GM19351 (cell line): ENCODE results near the gene ATP10B.
"Not testable (repeated sequence)": the region's sequence is repeated elsewhere in the genome, so short reads cannot be mapped to it uniquely, and the experiment has no call there.

Experiments
- ATAC-seq: cut with Tn5 transposase; IDR thresholded peaks from one replicate; pipeline ENCODE4 v1.9.1; 2021; ENCODE audit warnings: mild to moderate bottlenecking, moderate library complexity; ENCODE audit not compliant: unreplicated experiment

Gene ATP10B, protein sequence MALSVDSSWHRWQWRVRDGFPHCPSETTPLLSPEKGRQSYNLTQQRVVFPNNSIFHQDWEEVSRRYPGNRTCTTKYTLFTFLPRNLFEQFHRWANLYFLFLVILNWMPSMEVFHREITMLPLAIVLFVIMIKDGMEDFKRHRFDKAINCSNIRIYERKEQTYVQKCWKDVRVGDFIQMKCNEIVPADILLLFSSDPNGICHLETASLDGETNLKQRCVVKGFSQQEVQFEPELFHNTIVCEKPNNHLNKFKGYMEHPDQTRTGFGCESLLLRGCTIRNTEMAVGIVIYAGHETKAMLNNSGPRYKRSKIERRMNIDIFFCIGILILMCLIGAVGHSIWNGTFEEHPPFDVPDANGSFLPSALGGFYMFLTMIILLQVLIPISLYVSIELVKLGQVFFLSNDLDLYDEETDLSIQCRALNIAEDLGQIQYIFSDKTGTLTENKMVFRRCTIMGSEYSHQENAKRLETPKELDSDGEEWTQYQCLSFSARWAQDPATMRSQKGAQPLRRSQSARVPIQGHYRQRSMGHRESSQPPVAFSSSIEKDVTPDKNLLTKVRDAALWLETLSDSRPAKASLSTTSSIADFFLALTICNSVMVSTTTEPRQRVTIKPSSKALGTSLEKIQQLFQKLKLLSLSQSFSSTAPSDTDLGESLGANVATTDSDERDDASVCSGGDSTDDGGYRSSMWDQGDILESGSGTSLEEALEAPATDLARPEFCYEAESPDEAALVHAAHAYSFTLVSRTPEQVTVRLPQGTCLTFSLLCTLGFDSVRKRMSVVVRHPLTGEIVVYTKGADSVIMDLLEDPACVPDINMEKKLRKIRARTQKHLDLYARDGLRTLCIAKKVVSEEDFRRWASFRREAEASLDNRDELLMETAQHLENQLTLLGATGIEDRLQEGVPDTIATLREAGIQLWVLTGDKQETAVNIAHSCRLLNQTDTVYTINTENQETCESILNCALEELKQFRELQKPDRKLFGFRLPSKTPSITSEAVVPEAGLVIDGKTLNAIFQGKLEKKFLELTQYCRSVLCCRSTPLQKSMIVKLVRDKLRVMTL (N-terminal part only)

GRCh38 chr5:160852049-160852448 is at the start of gene ATP10B:
Gene ATP10B, minus strand, starts transcription at chr5:160852211. Its CDS starts 164,137 bp downstream, at chr5:160688074.
- ATAC-seq: no peak

GRCh38 chr5:160901656-160902055 is 49.6 kb upstream of the ATP10B start:
- ATAC-seq: no peak

GRCh38 chr5:160899735-160900134 is 47.7 kb upstream of the ATP10B start:
- ATAC-seq: no peak

DNA sequence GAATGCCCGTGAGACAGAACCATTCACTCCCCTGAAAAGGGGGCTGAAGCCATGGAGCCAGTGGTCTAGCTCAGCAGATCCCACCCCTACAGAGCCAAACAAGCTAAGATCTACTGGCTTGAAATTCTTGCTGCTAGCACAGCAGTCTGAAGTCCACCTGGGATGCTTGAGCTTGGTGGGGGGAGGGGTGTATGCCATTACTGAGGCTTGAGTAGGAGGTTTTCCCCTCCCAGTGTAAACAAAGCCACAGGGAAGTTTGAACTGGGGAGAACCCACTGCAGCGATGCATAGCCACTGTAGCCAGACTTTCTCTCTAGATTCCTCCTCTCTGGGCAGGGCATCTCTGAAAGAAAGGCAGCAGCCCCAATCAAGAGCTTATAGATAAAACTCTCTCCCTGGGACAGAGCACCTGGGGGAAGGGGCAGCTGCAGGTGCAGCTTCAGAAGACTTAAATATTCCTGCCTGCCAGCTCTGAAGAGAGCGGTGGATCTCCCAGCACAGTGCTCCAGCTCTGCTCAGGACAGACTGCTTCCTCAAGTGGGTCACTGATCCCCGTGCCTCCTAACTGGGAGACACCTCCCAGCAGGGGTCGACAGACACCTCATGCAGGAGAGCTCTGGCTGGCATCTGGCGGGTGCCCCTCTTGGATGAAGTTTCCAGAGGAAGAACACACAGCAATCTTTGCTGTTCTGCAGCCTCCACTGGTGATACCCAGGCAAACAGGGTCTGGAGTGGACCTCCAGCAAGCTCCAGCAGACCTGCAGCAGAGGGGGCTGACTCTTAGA is 41.4 kb upstream of the ATP10B start:
- ATAC-seq: not testable (repeated sequence)

GRCh38 chr5:160887780-160888179 is 35.8 kb upstream of the ATP10B start:
- no peak for ATAC-seq

- ATAC-seq: not testable (repeated sequence)
These were observed 21.7 kb upstream of the ATP10B start for GRCh38 chr5:160873560-160874200.

GRCh38 chr5:160869989-160870521 is 18.0 kb upstream of the ATP10B start:
- no peak for ATAC-seq

- ATAC-seq: no peak
These were observed 16.0 kb upstream of the ATP10B start for GRCh38 chr5:160867976-160868375.

DNA sequence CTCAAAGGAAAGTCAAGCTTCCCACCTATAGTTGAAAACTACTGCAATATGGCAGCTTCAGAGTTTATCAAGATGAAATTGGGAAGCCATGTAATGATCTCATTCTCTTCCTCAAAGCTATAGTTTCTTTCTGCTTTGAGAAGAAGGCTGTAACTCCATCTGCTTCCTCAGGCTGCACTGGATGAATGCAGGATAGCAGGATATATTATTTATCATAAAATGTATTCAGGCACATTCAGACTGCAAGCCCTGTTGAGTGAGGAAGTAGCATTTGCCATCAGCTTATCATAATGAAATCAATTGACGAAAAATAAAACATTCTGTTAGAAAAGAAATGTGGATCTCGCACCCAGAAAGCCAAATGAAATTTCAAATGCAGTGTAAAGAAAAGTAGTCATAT is 560 bp downstream of the ATP10B start:
- no peak for ATAC-seq

DNA sequence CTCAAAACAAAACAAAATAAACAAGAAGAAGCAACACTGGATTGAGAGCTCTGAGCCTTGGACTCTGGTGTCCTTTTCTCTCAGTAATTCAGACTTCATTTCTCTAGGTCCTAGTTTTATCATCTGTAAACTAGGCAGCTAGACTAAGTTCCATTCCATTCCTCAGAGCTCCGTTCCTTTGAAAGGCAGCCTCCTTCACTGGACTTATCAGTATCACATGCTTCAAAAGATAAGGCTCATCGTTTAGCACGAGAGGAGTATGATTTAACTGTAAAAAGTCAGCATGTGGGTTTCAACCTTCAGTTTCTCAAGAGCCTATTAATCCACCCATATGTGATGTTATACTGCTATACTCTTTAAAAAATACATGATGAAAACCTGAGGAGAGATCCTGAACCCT is 1.6 kb downstream of the ATP10B start:
- no peak for ATAC-seq

DNA sequence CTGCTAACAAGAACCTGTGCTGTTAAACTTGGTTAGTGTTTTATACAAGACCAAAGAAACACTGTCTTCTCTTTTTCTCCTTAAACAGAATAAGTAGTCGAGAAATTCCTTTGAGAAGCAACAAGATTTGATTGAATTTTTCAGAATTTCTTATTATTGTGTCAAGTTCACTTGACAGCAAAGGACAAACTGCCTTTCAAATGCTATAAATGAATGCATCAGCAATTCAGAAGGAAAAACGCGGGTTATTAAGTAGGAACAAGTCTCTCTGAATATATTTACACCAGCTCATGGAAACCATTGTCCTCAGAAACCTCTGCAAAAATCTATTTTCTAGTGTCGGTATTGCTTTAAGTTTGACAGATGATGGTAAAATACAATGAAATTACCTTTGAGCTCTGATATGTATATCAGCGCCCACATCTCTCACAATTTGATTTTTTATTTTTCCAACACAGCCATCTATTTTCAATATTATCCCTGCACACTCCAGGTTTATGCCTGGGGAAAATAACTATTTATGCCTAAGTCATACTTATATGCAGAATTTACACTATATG is 4.4 kb downstream of the ATP10B start:
- no peak for ATAC-seq

- no peak for ATAC-seq
These were observed 5.4 kb downstream of the ATP10B start for GRCh38 chr5:160846642-160847041.

DNA sequence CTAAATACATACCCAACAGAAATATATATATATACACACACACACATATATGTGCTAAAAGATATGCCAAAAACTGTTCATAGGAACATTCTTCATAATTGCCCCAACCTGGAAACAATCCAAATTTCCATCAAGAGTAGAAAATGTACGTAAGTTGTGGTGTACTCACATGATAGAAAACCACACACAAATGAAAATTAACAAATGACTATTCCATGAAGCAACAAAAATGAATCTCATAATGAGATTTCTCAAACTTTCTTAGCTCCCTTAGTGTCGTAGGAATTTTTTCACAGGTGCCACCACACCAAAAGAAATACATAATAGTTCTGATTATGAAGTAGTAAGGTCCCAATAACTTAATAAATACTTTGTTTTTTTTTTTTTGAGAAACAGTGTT is 7.8 kb downstream of the ATP10B start:
- no peak for ATAC-seq

DNA sequence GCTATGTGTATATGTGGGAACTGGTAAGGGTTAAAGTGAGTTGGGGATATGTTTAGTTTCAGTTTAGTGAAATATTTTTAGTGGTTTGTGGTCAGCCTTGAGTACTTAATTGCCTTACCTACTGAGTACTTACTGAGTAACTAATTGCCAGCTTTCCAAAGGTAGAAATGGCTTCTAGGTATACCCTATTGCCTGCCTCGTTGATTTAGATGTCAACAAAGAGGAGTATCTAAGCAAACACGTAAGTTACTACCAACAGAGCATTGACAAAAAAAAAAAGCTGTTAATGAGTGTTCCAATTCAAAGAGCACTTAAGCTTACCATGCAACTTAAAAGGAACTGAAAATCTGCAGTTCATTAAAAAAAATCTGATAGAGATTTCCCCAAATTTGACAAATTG is 8.8 kb downstream of the ATP10B start:
- ATAC-seq: peak; percentile 95

DNA sequence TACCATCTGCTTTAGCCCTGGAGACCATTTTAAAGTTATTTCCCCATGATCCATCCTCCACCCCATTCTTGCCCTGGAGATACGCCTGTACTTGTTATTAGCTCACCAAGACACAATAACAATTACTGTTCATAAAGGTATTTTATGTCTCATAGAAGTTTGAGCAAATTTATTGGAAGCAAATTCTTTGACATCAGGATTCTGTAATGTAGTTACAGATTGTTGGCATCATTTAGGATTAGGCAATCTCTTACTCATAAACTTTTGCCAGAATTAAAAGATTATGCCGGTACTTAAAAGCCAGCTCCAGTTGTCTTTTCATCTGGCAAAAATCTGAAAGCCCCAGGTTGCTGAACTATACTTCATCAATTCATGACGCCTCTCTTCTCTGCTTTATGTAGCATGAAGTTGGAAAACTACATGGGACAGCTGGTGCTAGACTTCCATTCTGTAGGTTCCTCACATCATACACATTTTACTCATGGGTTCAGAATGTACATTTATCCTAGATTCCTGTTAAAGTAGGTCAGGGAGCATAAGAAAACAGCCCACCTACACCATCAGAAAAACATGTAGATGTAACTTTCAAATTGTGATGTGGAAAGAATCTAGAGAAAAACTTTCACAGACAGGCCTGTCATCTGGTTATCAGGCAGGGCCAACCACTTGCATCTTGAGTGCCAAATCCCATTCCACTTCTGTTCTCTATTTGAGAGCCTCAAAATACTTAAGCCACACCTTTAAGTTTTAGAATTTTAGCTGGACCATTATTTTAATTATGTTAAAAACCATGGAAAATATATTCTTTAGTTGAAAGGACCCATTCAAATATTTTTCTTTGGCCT is 14.0 kb downstream of the ATP10B start:
- no peak for ATAC-seq

DNA sequence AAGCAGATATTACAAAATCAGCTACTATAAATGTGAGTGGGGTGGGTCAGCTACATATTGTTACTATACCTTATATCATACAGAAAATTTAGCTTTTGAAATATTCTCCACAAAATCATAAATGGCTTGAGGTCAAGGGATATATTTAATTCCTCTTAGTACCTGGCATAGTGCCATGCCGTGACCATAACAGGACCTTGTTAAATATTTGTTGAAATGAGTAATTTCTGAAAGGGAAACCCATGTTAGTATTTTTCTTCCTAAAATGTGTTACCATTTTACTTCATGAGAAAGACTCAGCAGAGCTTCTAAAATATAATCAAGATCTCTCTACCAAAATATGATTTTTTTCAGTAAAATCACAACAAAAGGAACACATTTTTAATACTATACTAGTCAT is 14.8 kb downstream of the ATP10B start:
- no peak for ATAC-seq

- no peak for ATAC-seq
These were observed 16.0 kb downstream of the ATP10B start for GRCh38 chr5:160835818-160836528.

- no peak for ATAC-seq
These were observed 16.6 kb downstream of the ATP10B start for GRCh38 chr5:160835376-160835775.
